ENCODE data around the gene PPP1R13B.

PPP1R13B gene

DNA sequence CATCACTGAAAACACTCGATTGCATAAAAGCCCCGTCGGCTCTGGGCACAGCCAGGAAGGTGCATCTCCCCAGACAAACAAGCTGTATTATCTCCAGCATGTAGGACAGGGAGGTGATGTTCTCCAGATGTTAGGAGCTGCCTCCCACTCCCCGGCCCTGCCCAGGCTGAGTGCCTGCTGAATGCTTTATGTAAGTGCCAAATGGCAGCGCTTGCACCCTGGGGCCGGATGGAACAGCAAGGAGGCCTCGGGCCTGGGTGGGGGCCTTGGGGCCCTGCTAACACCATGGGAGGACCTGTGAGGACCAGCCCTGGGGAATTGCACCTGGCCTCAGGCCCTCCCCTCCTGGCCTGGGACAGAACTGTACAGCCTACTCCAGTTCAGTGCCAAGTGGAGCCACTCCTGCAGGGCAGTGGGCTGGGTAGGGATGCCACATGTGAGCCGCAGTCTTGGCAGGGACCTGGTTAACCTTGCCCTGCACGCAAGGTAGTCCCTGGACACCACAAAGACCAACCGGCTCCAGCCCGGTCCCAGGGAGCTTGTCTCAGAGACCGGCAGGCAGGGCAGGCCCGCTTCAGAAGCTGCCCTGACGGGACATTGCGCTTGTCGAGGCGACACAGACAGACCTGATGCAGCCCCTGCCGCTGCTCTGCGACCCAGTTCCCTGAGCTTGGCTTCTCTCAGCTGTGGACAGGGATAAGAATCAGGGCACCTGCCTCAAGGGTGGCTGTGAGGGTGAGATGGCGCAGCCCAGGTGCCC, 35.3 kb upstream of the PPP1R13B start:
- H3K9ac ChIP-seq (ENCODE audit: low read length): no peak overlapping the region
- no peaks in the 10 kb centered on the region for H3K4me1 ChIP-seq (ENCODE audit: low read length)
- H3K4me2 ChIP-seq (ENCODE audit: low read length): no peak overlapping the region
- no peaks in the 10 kb centered on the region for H4K20me1 ChIP-seq (ENCODE audit: insufficient read depth, low read length)
- no peaks in the 10 kb centered on the region for H3K9me3 ChIP-seq (ENCODE audit: insufficient read depth, low read length)
- no peak for TF ChIP-seq EZH2phosphoT487 (IDR thresholded peaks at IDR 0.05; ENCODE audit: low read depth)
- TF ChIP-seq, protein P1, sequence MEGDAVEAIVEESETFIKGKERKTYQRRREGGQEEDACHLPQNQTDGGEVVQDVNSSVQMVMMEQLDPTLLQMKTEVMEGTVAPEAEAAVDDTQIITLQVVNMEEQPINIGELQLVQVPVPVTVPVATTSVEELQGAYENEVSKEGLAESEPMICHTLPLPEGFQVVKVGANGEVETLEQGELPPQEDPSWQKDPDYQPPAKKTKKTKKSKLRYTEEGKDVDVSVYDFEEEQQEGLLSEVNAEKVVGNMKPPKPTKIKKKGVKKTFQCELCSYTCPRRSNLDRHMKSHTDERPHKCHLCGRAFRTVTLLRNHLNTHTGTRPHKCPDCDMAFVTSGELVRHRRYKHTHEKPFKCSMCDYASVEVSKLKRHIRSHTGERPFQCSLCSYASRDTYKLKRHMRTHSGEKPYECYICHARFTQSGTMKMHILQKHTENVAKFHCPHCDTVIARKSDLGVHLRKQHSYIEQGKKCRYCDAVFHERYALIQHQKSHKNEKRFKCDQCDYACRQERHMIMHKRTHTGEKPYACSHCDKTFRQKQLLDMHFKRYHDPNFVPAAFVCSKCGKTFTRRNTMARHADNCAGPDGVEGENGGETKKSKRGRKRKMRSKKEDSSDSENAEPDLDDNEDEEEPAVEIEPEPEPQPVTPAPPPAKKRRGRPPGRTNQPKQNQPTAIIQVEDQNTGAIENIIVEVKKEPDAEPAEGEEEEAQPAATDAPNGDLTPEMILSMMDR (IDR thresholded peaks at IDR 0.05; ENCODE audit: low read depth, low read length): no peak
- no peak overlapping the region for H3K4me3 ChIP-seq (ENCODE audit: low read length)
- 0 out of 2 replicates have a peak, but pooled peaks cover 5% of the 10 kb centered on the region for H3K27me3 ChIP-seq (ENCODE audit: low read depth, low read length)
- no peaks in the 10 kb centered on the region for H3K79me2 ChIP-seq (ENCODE audit: low read length)
- H3K27ac ChIP-seq (ENCODE audit: low read length): no peak overlapping the region
- H3K36me3 ChIP-seq (replicated peaks; ENCODE audit: low read depth, low read length): no peaks in the 10 kb centered on the region
- no peak overlapping the region for H2AFZ ChIP-seq (ENCODE audit: low read depth, low read length)

DNA sequence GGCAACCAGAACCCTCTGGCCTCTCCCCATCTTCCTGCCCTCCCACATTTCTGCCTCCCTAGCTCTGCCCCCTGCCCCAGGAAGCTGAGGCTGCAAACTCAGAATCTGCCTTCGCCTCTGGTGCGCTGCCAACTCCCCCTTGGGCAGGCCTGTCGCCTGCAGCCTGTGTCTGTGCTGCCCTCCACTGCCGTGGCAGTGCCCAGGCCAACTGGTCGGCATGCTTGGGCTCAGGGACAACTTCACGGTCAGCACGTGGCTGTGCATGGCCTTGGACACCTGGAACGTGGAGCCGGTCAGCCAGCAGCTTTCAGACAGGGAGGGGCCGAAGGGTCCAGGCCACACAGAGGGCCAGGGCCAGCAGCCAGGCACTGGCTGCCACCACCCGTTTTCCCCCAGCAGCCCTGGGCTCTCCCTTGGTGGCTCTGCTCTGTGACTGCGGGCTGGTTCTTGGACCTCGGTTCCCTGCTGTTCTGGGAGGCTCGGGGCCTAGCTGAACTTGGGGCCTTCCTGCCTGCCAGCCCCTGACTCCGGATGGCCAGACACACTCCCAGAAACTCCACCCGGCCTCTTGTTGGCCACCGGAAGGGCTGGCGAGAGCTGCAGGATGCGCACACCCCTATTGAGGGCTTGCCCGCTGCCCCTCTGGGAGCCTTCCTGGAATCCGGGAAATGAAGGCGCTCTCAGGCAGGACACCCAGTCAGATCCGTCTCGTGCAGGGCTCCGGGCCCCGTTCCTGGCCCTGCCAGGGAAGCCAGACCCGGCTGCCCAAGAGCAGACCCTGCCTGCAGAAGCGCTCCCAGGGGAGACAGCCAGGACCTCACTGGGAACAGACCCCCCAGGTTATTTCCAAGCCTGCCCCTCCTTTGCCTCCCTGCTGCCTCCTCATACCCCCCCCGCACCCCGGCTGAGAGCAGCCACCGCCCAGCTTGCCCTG, 34.2 kb upstream of the PPP1R13B start:
- H3K36me3 ChIP-seq (replicated peaks; ENCODE audit: low read depth, low read length): no peaks in the 10 kb centered on the region
- no peak overlapping the region for H3K4me3 ChIP-seq (ENCODE audit: low read length)
- 0 out of 2 replicates have a peak, but pooled peaks cover 5% of the 10 kb centered on the region for H3K27me3 ChIP-seq (ENCODE audit: low read depth, low read length)
- H3K79me2 ChIP-seq (ENCODE audit: low read length): no peaks in the 10 kb centered on the region
- no peaks in the 10 kb centered on the region for H3K4me1 ChIP-seq (ENCODE audit: low read length)
- no peak overlapping the region for H2AFZ ChIP-seq (ENCODE audit: low read depth, low read length)
- no peaks in the 10 kb centered on the region for H4K20me1 ChIP-seq (ENCODE audit: insufficient read depth, low read length)
- H3K4me2 ChIP-seq (ENCODE audit: low read length): no peak overlapping the region
- TF ChIP-seq EZH2phosphoT487 (IDR thresholded peaks at IDR 0.05; ENCODE audit: low read depth): no peak
- TF ChIP-seq, protein P1 (IDR thresholded peaks at IDR 0.05; ENCODE audit: low read depth, low read length): no peak
- H3K9ac ChIP-seq (ENCODE audit: low read length): no peak overlapping the region
- H3K9me3 ChIP-seq (ENCODE audit: insufficient read depth, low read length): no peaks in the 10 kb centered on the region
- no peak overlapping the region for H3K27ac ChIP-seq (ENCODE audit: low read length)

DNA sequence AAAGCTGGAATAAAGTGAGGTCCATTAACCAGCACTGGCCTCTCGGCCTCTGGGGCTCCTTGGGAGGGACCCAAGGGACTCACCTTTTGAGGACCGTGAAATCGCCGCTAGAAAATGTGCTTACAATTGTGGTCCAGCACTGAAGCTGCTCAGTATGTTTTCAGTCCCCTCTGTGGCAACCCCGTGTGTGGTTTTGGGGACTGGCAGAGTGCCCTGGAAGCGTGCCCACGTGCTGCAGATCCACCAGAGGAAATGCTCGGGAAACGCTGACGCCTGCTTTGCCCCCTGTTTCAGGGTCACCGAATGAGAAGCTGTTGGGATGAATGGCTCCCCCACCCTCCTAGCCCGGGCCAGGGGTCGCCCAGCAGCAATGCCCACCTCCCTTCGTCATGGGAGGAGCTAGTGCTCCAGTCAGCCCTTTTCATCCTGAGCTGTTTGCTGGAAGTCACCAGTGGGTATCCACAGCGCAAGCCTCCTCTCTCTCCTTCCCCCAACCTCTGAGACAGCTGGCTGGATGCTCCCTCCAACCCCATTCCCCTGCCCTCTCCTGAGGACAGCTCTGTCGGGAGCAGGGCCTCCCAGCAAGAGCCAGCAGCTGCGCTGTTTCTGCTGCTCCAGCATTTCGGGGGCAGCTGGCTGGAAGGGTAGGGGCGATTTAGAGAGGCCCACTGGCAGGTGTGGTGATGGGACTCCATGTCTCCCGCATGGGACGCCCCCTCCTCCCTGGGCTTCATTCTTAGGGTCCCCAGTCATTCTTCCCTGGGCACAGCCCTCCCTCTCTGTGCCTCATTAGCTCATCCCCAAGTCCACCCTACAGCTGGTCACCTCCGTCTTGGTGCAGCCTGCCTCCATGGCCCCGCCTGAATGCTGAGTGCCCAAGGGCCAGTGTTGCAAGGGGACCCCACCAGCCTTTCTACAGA, 33.2 kb upstream of the PPP1R13B start:
- Histone ChIP-seq H3K9ac (ENCODE audit: low read length) (no peak overlapping the region), H3K4me3 (ENCODE audit: low read length) (no peak overlapping the region), H4K20me1 (ENCODE audit: insufficient read depth, low read length) (no peaks in the 10 kb centered on the region), H3K4me1 (ENCODE audit: low read length) (no peaks in the 10 kb centered on the region), H2AFZ (ENCODE audit: low read depth, low read length) (no peak overlapping the region), H3K27me3 (ENCODE audit: low read depth, low read length) (0 out of 2 replicates have a peak, but pooled peaks cover 5% of the 10 kb centered on the region), H3K9me3 (ENCODE audit: insufficient read depth, low read length) (no peaks in the 10 kb centered on the region), H3K79me2 (ENCODE audit: low read length) (no peaks in the 10 kb centered on the region), H3K4me2 (ENCODE audit: low read length) (no peak overlapping the region), H3K27ac (ENCODE audit: low read length) (no peak overlapping the region), H3K36me3 (replicated peaks; ENCODE audit: low read depth, low read length) (no peaks in the 10 kb centered on the region)
- no peak for TF ChIP-seq EZH2phosphoT487 (IDR thresholded peaks at IDR 0.05; ENCODE audit: low read depth)
- TF ChIP-seq, protein P1 (IDR thresholded peaks at IDR 0.05; ENCODE audit: low read depth, low read length): no peak

Data from OCI-LY3 (cell line).